ENCODE measurements around the gene PEAR1.

The PEAR1 gene

DNA sequence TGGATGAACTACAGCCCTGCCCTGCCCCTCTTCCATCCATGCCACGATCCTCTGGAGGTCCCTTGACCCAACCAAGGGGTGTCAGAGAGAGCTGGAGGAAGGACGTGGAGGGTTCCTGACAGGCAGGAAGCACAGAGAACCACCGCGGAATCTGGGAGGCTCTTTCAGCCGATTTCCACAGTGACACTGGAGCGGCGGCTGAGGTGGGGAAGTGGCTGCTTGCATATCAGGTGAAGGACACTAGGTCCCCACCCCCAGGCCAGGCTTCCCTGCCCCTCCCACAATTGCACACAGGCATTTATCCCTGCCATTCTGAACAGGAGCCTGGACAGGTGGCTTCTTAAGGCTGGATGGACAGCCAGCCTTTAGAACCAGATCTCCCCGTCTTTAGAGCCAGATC lies 44.4 kb downstream of the PEAR1 start:
- no peak for DNase-seq (ENCODE audit: low read depth)
- TF ChIP-seq MYC (IDR thresholded peaks at IDR 0.05; ENCODE audit: low read depth, low read length) (no peak), CTCF (IDR thresholded peaks at IDR 0.05; ENCODE audit: low read depth, low read length) (no peak), POLR2A (IDR thresholded peaks at IDR 0.05; ENCODE audit: extremely low read depth, insufficient read length) (no peak)
- TF ChIP-seq, protein P1, sequence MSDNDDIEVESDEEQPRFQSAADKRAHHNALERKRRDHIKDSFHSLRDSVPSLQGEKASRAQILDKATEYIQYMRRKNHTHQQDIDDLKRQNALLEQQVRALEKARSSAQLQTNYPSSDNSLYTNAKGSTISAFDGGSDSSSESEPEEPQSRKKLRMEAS (IDR thresholded peaks at IDR 0.05; ENCODE audit: low read depth, low read length): no peak

GRCh38 chr1:156938813-156939212 lies 45.3 kb downstream of the PEAR1 start:
- no peak for TF ChIP-seq POLR2A (IDR thresholded peaks at IDR 0.05; ENCODE audit: extremely low read depth, insufficient read length)
- no peak overlapping the region for H3K4me3 ChIP-seq (ENCODE audit: low read depth, low read length)

More for the DNA sequence above, 44.4 kb downstream of the PEAR1 start:
- H3K4me3 ChIP-seq (ENCODE audit: low read depth, low read length): no peak overlapping the region

DNA sequence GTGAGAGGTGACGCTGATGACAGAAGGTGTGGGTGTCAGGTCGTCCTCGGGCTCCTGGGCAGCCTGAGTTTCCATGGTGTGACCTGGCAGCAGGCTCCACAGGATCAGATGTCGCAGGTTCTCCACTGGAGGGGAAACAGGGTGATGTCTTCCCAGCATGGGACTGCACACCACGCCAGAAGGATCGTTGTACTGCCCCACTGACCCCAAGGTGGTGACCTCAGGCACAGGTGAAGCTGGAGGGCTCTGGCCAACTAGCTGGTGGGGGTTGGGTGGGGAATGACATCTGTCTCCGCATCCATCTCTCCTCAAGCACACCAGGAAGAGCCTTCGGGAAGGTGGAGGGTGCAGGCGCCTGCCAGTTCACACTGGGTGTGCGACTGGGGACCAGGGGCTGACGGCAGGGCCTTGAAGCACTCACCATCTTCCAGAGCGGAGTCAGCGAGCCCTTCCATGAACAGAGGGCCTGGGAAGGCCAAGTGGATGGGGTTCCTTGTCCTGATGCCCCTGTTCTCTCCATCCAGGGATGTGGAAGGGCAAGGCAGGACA lies 46.3 kb downstream of the PEAR1 start:
- no peak for TF ChIP-seq CTCF (IDR thresholded peaks at IDR 0.05; ENCODE audit: low read depth, low read length)
- no peak for TF ChIP-seq POLR2A (IDR thresholded peaks at IDR 0.05; ENCODE audit: extremely low read depth, insufficient read length)
- no peak for TF ChIP-seq MYC (IDR thresholded peaks at IDR 0.05; ENCODE audit: low read depth, low read length)
- TF ChIP-seq, protein P1 (IDR thresholded peaks at IDR 0.05; ENCODE audit: low read depth, low read length): no peak
- DNase-seq (ENCODE audit: low read depth): no peak
- H3K4me3 ChIP-seq (ENCODE audit: low read depth, low read length): no peak overlapping the region

More at GRCh38 chr1:156938813-156939212, 45.3 kb downstream of the PEAR1 start:
- no peak for DNase-seq (ENCODE audit: low read depth)

DNA sequence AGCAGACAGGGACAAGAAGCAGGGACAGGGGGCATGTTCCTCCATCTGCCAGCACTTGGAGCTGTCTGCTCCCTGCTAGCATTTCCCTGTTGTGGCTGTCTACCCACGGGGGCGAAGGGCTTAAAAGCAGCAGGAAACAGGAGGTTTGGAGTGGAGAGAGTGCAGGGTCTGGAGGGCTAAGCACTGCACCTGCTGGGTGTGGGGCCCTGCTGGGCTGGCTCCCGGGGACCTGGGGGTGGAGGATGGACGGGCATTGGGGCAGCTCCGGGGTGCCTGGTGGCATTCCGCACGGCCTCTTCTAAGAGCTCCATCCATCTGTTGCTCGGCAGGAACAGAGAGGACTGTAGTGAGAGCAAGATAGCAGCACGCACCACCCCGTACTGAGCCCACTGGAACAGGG lies 48.2 kb downstream of the PEAR1 start:
- H3K4me3 ChIP-seq (ENCODE audit: low read depth, low read length): no peak overlapping the region
- DNase-seq (ENCODE audit: low read depth): no peak
- no peak for TF ChIP-seq MYC (IDR thresholded peaks at IDR 0.05; ENCODE audit: low read depth, low read length)
- no peak for TF ChIP-seq POLR2A (IDR thresholded peaks at IDR 0.05; ENCODE audit: extremely low read depth, insufficient read length)
- TF ChIP-seq CTCF (IDR thresholded peaks at IDR 0.05; ENCODE audit: low read depth, low read length): no peak
- TF ChIP-seq, protein P1 (IDR thresholded peaks at IDR 0.05; ENCODE audit: low read depth, low read length): no peak

DNA sequence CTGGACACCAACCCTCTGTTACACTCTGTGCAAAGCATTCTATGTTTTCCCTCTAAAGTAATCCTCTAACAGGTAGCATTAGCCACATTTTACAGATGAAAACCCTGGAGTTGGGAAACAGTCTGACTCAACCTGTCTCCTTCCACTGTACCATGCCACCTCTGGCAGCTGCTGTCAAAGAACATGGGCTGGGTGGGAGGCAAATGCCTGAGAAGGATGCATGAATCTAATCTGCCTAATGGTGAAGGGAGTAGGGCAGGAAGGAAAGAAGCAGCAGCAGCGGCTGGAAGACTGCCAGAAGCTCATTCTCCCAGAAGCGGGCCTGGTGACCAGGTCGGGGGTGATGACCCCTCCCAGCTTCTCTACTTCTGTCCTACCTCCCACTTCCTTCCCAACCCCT lies 48.7 kb downstream of the PEAR1 start:
- H3K4me3 ChIP-seq (ENCODE audit: low read depth, low read length): no peak overlapping the region
- DNase-seq (ENCODE audit: low read depth): no peak
- TF ChIP-seq, protein P1 (IDR thresholded peaks at IDR 0.05; ENCODE audit: low read depth, low read length): no peak
- TF ChIP-seq POLR2A (IDR thresholded peaks at IDR 0.05; ENCODE audit: extremely low read depth, insufficient read length) (no peak), MYC (IDR thresholded peaks at IDR 0.05; ENCODE audit: low read depth, low read length) (no peak), CTCF (IDR thresholded peaks at IDR 0.05; ENCODE audit: low read depth, low read length) (no peak)

GRCh38 chr1:156942576-156942975 lies 49.1 kb downstream of the PEAR1 start:
- no peak for DNase-seq (ENCODE audit: low read depth)
- H3K4me3 ChIP-seq (ENCODE audit: low read depth, low read length): no peak overlapping the region
- TF ChIP-seq MYC (IDR thresholded peaks at IDR 0.05; ENCODE audit: low read depth, low read length) (no peak), POLR2A (IDR thresholded peaks at IDR 0.05; ENCODE audit: extremely low read depth, insufficient read length) (no peak), CTCF (IDR thresholded peaks at IDR 0.05; ENCODE audit: low read depth, low read length) (no peak)
- TF ChIP-seq, protein P1 (IDR thresholded peaks at IDR 0.05; ENCODE audit: low read depth, low read length): no peak

Data from NB4 (cell line).